Measurements from ENCODE around the gene GSTM1. TPM values are rescaled to one million over a fixed set of nuclear protein-coding genes. Genes with fewer than 3 reads are reported as not detected.

GSTM1 gene
- total and polyA plus RNA-seq, 2 donors (not counting 3 experiments of a cell fraction or from before 2014, with no cell fraction given) = 35.5 TPM; not detected in 1

- H3K4me3 ChIP-seq (replicated peaks in 1 of 3; ENCODE audit: insufficient read depth in 1 of 3, low read depth in 1 of 3, low read length in 3 of 3) = no peak overlapping the region
- TF ChIP-seq CTCF (IDR thresholded peaks at IDR 0.05; ENCODE audit: extremely low read depth in 1 of 2, insufficient read depth in 1 of 2, low read depth in 1 of 2, low read length in 2 of 2) (no peak), EZH2 (IDR thresholded peaks at IDR 0.05; ENCODE audit: borderline replicate concordance, low read depth, low read length, severe bottlenecking) (no peak), MAX (IDR thresholded peaks at IDR 0.05; ENCODE audit: insufficient read depth, insufficient read length) (no peak), GATA2 (IDR thresholded peaks at IDR 0.05; ENCODE audit: insufficient read depth, insufficient read length, low read depth, low read length) (no peak), POLR2AphosphoS5 (IDR thresholded peaks at IDR 0.05; ENCODE audit: insufficient read depth, low read depth, low read length) (no peak), POLR2A (IDR thresholded peaks at IDR 0.05; ENCODE audit: low read depth, low read length) (no peak)
- dilution Hi-C loops (cut with MboI; ENCODE audit: extremely low pct_ligation_motif_present, low sequenced_read_pairs) = no loop called here
Observed at GRCh38 chr1:109733236-109733870, 45.7 kb downstream of the GSTM1 start.

More at GRCh38 chr1:109733236-109733870, 45.7 kb downstream of the GSTM1 start:
- Histone ChIP-seq H3K79me2 (ENCODE audit: control insufficient read depth, insufficient read depth, low read length) (no peaks in the 10 kb centered on the region), H3K36me3 (ENCODE audit: control insufficient read depth in 2 of 2, extremely low read depth in 1 of 2, insufficient read depth in 2 of 2, low read length in 2 of 2) (peaks cover 0 to 3% of the 10 kb centered on the region in 2 experiments), H2AFZ (ENCODE audit: low read depth, low read length) (no peak overlapping the region), H3K9me1 (replicated peaks; ENCODE audit: control insufficient read depth, extremely low read depth, insufficient read depth, low read length) (no peaks in the 10 kb centered on the region), H3K4me1 (ENCODE audit: control insufficient read depth, extremely low read depth, insufficient read depth, low read length) (no peaks in the 10 kb centered on the region), H3K4me2 (ENCODE audit: insufficient read depth, low read length) (no peak overlapping the region), H4K20me1 (replicated peaks; ENCODE audit: control insufficient read depth, extremely low read depth, insufficient read depth, low read length) (no peaks in the 10 kb centered on the region), H3K9ac (replicated peaks; ENCODE audit: extremely low read depth, insufficient read depth, low read length) (no peak overlapping the region), H3K9me3 (replicated peaks; ENCODE audit: control insufficient read depth, insufficient read depth, low read length) (no peaks in the 10 kb centered on the region), H3K27ac (ENCODE audit: insufficient read depth, low read depth, low read length) (no peak overlapping the region), H3K27me3 (ENCODE audit: control insufficient read depth in 2 of 2, insufficient read depth in 2 of 2, low read length in 2 of 2) (peaks cover 4 to 15% of the 10 kb centered on the region in 2 experiments)
- FAIRE-seq = no peak
- POLR2A ChIA-PET = no interaction called here
- CTCF ChIA-PET = interaction anchor here (1.0 to 2.4 kb wide), 3 partner anchors 20 to 93 kb away, joined by 4 to 7 read pairs (median 4); no protein-coding TSS in a partner anchor
- intact Hi-C loops (cut with micrococcal nuclease) = no loop called here
- no peak for DNase-seq (ENCODE audit: low read depth, low spot score)
- no TSS peak for BruUV-seq (replicated peaks)

All from endothelial cell of umbilical vein (primary cell).